GM10248 (cell line): ENCODE results near the gene SOX18.

Experiments used
- CTCF ChIA-PET: fragments of 300-600 bp; sonication (Branson Sonifier 250); formaldehyde crosslinking; extraction: SDS; loops from one replicate; lab custom pipeline; 2021; ENCODE audit warnings: antibody characterized with exemption; lab: Yijun Ruan, JAX
- POLR2A ChIA-PET: fragments of 350-650 bp; sonication (Branson Sonifier 250); formaldehyde crosslinking; extraction: SDS; loops from one replicate; lab custom pipeline; 2020; ENCODE audit warnings: antibody characterized with exemption; lab: Yijun Ruan, JAX
- DNase-seq: peaks from one replicate; pipeline ENCODE4 v3.0.0; 2012; ENCODE audit errors: extremely low spot score
- TF ChIP-seq, protein P1 (sequence below): IDR thresholded peaks from 2 replicates; pipeline ENCODE4 v1.5.1; 2012; ENCODE audit warnings: mild to moderate bottlenecking, low read depth; ENCODE audit errors: extremely low read depth, missing control alignments, control extremely low read depth

SOX18 gene

DNA sequence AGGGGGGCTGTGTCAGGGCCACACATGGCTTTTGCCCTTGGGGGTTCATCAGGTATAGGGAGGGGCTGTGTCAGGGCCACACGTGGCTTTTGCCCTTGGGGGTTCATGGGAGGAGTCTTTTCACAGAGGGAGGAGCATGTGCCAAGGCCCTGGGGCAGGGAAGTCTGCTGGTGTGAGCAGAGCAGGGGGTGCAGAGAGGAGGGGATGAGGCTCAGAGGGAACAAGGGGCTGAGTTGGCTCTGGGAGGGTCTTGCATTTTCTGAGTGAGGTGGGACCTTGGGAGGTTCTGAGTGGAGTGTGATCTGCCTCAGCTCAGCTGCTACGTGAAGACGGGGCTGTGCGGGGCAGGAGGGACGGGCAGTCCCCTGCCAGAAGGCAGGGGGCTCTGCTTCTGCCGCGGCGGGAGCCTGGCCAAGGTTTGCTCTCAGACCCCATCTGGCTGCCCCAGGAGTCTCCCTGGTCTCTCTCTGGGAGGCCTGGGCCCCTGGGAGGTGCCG, 6.0 kb upstream of the SOX18 start:
- ChIA-PET POLR2A (no interaction called here), CTCF (interaction anchor here (0.9 to 7.8 kb wide), 2 partner anchors 16 to 65 kb away, joined by 4 to 69 read pairs; no protein-coding TSS in a partner anchor)
- DNase-seq, result no peak
- TF ChIP-seq, protein P1, sequence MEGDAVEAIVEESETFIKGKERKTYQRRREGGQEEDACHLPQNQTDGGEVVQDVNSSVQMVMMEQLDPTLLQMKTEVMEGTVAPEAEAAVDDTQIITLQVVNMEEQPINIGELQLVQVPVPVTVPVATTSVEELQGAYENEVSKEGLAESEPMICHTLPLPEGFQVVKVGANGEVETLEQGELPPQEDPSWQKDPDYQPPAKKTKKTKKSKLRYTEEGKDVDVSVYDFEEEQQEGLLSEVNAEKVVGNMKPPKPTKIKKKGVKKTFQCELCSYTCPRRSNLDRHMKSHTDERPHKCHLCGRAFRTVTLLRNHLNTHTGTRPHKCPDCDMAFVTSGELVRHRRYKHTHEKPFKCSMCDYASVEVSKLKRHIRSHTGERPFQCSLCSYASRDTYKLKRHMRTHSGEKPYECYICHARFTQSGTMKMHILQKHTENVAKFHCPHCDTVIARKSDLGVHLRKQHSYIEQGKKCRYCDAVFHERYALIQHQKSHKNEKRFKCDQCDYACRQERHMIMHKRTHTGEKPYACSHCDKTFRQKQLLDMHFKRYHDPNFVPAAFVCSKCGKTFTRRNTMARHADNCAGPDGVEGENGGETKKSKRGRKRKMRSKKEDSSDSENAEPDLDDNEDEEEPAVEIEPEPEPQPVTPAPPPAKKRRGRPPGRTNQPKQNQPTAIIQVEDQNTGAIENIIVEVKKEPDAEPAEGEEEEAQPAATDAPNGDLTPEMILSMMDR, result no peak

DNA sequence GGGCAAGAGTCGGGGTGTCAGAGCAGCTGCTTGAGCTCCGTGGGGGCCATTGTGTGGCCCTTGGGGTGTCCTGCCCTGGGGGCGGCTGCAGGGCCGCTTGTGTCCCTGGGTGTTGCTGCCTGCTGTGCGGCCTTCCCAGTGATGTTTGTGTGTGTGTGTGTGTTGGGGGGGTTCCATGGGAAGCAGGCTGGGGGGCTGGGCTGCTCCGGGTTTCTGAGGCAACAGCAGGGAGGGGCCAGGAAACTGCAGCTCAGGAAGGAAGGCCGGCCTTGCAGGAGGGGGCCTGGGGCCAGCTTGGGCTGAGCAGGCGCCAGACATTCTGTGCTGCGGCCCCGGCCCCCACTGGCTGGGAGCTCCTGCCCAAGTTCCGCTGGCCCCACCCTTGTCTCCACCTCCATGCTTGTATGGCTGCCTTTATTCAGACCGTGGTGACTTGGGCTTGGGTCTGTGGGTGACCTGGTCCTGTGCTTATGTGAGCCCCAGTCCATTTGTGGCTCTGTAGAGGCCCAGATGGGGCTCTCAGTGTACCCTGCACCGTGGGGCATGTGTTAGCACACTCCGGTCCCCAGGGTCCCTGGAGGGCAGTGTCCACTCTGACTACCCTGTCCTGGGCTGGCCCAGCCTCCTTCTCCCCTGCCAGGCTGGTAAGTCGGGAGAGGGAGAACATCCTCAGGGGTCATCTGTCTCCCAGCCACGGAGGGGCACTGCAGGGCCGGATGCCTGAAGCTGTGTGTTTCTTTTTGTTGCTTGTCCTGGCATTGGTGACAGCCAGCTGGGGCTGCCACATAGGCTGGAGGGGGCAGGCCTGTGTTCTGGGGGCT, 4.6 kb upstream of the SOX18 start:
- peak; percentile 62 for DNase-seq
- TF ChIP-seq, protein P1, result peak; percentile 41
- ChIA-PET POLR2A (interaction anchor here (0.5 to 1.2 kb wide), 2 partner anchors 18 to 152 kb away, joined by 3 read pairs; partner anchors contain the start of gene C20orf204), CTCF (interaction anchor here (0.9 to 7.8 kb wide), 10 partner anchors 9 to 517 kb away, joined by 3 to 69 read pairs (median 5); partner anchors contain the start of genes LKAAEAR1, PRPF6, PTK6 and SAMD10)

DNA sequence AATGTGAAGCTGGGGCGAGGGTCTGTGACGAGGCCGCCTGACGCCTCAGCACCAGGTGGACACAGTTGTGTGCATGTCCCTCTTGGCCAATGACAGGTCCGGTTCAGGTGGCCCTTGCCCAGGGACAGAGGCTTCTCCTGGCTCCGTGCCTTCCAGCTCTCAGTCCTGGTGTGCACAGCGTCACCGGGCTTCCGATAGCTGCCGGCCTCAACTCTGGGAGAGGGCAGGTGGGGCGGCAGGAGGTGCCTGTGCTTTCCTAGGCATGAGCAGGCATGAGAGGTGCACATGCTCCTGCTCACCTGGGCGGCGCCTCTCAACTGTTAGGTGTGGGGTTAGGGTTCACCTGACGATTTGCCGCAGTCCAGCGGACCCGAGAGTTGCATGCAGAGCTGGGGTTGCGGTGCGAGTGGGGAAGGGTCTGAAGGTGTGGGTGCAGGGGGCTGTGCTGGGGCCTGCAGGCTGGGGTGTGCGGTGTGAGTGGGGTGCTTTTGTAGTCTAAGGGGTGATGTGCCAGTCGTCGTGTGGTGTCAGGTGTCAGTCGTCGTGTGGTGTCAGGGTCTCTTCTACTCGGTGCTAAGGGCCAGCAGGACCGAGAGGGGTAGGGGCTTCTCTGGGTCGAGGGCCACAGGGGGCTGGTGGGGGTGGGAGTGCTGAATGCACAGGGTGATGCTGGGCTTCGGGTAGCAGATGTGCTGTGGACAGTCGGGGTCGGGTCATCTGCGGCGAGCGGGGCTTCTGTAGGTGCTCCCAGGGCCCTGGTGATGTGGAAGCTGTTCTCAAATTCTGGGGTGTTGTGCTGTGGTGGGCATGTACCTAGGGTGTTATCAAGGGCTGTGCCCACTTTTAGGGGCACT, 3.8 kb upstream of the SOX18 start:
- TF ChIP-seq, protein P1, result no peak
- CTCF ChIA-PET, result interaction anchor here (1.3 to 7.8 kb wide), 7 partner anchors 9 to 73 kb away, joined by 3 to 69 read pairs (median 7); partner anchors contain the start of genes LKAAEAR1, PRPF6, SAMD10 and TCEA2
- POLR2A ChIA-PET, result interaction anchor here (0.5 to 1.2 kb wide), 2 partner anchors 17 to 151 kb away, joined by 3 read pairs; partner anchors contain the start of gene C20orf204

DNA sequence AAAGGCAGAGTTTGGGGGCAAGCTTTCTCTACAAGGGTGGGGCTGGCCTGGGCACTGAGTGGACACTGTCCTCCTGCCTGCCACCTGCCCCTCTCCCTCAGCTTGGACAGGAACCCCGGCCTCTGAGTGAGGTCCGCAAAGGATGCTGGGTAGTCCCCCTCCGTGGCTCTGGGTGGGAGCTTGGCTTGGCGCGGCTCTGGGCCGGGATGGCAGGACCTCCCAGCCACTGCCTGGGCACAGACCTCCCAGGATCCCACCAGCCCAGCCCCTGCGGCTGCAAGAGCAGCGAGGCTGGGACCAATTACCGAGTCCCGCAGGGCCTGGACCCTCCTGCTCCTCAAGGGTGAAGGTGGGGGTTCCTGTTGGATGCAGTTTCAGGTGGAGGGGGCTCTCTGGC, 2.9 kb upstream of the SOX18 start:
- TF ChIP-seq, protein P1, result no peak
- DNase-seq, result no peak
- ChIA-PET CTCF (interaction anchor here (3.5 to 7.8 kb wide), 2 partner anchors 13 to 72 kb away, joined by 12 to 69 read pairs; partner anchors contain the start of genes PRPF6 and SAMD10), POLR2A (no interaction called here)

More for the DNA sequence above, 3.8 kb upstream of the SOX18 start:
- no peak for DNase-seq

DNA sequence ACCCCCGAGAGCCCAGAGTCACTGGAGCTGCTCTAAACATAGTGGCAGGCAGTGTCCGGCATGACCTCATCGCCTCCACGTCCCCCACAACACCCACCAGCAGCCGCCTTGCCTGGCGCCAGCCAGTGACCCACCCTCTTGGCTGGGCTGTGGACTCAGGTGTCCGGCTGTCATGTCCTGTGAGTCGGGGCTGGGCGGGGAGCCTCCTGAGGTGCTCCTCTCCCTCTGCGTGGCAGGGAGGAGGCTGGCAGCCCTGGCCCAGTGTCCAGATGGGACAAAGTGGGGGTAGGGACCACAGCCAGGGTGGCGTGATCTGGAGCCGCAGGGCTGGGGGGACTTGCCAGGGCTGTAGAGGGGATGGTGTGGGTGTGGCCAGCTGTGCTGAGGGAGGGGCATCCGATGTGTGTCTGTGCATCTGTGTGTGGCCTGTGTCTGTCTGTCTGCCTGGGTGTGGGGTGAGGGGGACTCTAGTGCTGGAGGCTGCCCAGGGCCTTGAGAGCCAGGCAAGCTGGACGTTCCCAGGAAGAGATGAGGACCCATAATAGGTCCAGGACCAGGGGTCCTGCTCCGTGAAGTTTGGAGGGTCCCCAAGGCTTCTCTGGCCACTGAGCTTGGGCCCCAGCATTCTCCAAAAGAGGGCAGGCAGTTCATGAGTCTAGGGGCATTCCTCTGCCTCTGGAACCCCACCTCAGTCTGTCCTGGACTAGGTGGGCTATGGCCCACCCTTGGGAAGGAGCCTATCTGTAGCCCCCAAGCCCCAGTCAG, 2.3 kb upstream of the SOX18 start:
- CTCF ChIA-PET, result interaction anchor here (3.5 to 7.8 kb wide), 2 partner anchors 12 to 72 kb away, joined by 12 to 69 read pairs; partner anchors contain the start of genes PRPF6 and SAMD10

More for the DNA sequence above, 2.3 kb upstream of the SOX18 start:
- TF ChIP-seq, protein P1, result no peak
- POLR2A ChIA-PET, result no interaction called here
- DNase-seq, result no peak
